MM.1S (cell line): ENCODE data around the gene HINFP.

Experiments
- DNase-seq: peaks from one replicate; pipeline ENCODE4 v3.0.0-alpha.2; 2015
- H2AFZ ChIP-seq: fragments of 300-600 bp; sonication (generic); 2 replicates; pipeline ENCODE4 v1.6.0; 2016; ENCODE audit warnings: antibody characterized with exemption, low read length
- H3F3A ChIP-seq: fragments of 300-600 bp; sonication (generic); 2 replicates; pipeline ENCODE4 v1.6.1; 2016; ENCODE audit warnings: mild to moderate bottlenecking, antibody characterized with exemption, low read length, moderate library complexity, mixed read lengths; ENCODE audit not compliant: insufficient read depth
- H3K27ac ChIP-seq: fragments of 300-600 bp; sonication (generic); 2 replicates; pipeline ENCODE4 v1.5.1; 2016; ENCODE audit warnings: mild to moderate bottlenecking, low read length
- H3K27me3 ChIP-seq: fragments of 300-600 bp; sonication (generic); replicated peaks from 2 replicates; pipeline ENCODE4 v1.6.0; 2016; ENCODE audit warnings: low read length; ENCODE audit not compliant: insufficient read depth
- H3K36me3 ChIP-seq: fragments of 300-600 bp; sonication (generic); replicated peaks from 2 replicates; pipeline ENCODE4 v1.6.1; 2016; ENCODE audit warnings: mild to moderate bottlenecking, low read length, mixed read lengths; ENCODE audit not compliant: insufficient read depth
- H3K4me1 ChIP-seq: fragments of 300-600 bp; sonication (generic); 2 replicates; pipeline ENCODE4 v1.6.1; 2016; ENCODE audit warnings: low read length, mixed read lengths
- H3K4me2 ChIP-seq: fragments of 300-600 bp; sonication (generic); 2 replicates; pipeline ENCODE4 v1.6.0; 2016; ENCODE audit warnings: low read depth, low read length
- H3K4me3 ChIP-seq: fragments of 300-600 bp; sonication (generic); 2 replicates; pipeline ENCODE4 v1.5.1; 2016; ENCODE audit warnings: low read length, mixed read lengths
- H3K79me2 ChIP-seq: fragments of 300-600 bp; sonication (generic); 2 replicates; pipeline ENCODE4 v1.6.1; 2016; ENCODE audit warnings: mixed run types, low read length, mixed read lengths
- H3K9ac ChIP-seq: fragments of 300-600 bp; sonication (generic); 2 replicates; pipeline ENCODE4 v1.6.1; 2016; ENCODE audit warnings: low read length, mixed read lengths
- H3K9me2 ChIP-seq: fragments of 300-600 bp; sonication (generic); replicated peaks from 2 replicates; pipeline ENCODE4 v1.6.1; 2016; ENCODE audit warnings: mild to moderate bottlenecking, low read length, mixed read lengths; ENCODE audit not compliant: insufficient read depth
- H3K9me3 ChIP-seq: fragments of 300-600 bp; sonication (generic); replicated peaks from 2 replicates; pipeline ENCODE4 v1.6.1; 2016; ENCODE audit warnings: mild to moderate bottlenecking, low read length, mixed read lengths; ENCODE audit not compliant: insufficient read depth
- H4K20me1 ChIP-seq: fragments of 300-600 bp; sonication (generic); 2 replicates; pipeline ENCODE4 v1.6.1; 2016; ENCODE audit warnings: mild to moderate bottlenecking, low read length, moderate library complexity, mixed read lengths; ENCODE audit not compliant: insufficient read depth
- EZH2 ChIP-seq: fragments of 300-600 bp; sonication (generic); optimal IDR thresholded peaks from 2 replicates; pipeline ENCODE3; 2017; ENCODE audit warnings: low read depth, mild to moderate bottlenecking, antibody characterized with exemption, low read length, mixed read lengths
- EZH2phosphoT487 ChIP-seq: fragments of 300-600 bp; sonication (generic); IDR thresholded peaks from 2 replicates; pipeline ENCODE4 v1.6.1; 2018; ENCODE audit warnings: antibody characterized with exemption, low read length
- TF ChIP-seq, protein P1 (sequence below): fragments of 300-600 bp; sonication (generic); IDR thresholded peaks from 2 replicates; pipeline ENCODE4 v1.5.1; 2016; ENCODE audit warnings: antibody characterized with exemption, low read length, mixed read lengths

HINFP gene

DNA sequence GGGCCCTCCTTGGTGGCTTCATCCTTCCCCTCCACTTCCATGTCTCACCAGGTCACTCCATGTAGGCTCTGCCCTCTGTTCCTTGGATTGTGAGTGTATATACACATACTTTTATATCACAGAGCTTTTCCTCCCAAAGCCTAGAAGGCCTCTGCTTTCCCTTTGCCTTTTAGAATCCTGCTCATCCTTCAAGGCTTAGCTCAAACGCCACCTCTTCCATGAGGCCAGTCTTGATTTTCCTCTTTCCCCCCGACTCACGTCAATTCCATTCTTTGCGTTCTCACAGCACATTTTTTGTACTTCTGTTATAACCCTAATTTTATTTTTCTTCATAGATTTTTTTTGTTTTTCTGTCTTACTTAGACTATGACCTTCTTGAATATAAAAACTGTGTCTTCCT lies 31.2 kb downstream of the HINFP start:
- H3K27me3 ChIP-seq, result peaks cover 62% of the 10 kb centered on the region
- no peak overlapping the region for H2AFZ ChIP-seq
- peaks cover 7% of the 10 kb centered on the region for H3K4me1 ChIP-seq

DNA sequence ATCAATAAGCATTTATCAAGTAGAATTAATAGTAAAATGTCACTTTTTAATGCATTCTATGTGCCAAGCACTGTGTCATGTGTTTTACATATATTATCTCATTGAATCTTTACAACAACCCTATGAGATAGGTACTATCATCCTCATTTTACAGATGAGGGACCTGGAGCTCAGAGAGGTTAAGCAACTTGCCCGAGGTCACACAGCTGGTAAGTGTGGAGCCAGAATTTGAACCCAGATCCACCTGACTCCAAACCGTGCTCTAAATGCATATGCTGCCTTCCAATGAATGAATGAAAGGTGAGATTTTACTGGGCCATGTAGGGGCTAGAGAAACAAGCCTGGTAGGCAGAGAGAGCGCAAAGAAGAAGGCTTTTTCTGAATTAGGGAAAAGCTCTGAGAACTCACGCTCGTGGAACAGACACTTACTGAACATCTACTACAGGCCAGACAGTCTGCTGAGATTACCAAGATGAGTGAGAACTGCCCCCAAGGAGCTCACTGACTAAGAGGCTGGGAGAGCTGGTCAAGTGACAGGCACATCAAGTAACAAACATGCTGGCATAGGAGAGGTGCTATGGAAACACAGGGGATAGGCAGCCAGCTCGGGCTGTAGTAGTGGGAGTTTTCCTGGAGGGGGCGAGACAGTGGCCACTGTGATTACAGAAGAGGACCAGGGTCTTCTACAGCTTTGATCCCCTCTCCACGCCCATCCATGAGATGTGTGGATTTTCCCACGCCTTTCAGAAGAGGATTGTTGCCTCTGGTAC lies 31.9 kb downstream of the HINFP start:
- Histone ChIP-seq H3K4me3 (no peak overlapping the region), H3K4me1 (peaks cover 6% of the 10 kb centered on the region), H3K9ac (no peak overlapping the region), H2AFZ (no peak overlapping the region), H3K27me3 (peaks cover 63% of the 10 kb centered on the region), H3K79me2 (no peaks in the 10 kb centered on the region), H3K9me2 (no peaks in the 10 kb centered on the region), H3K27ac (no peak overlapping the region), H4K20me1 (no peaks in the 10 kb centered on the region), H3K9me3 (no peaks in the 10 kb centered on the region), H3K36me3 (no peaks in the 10 kb centered on the region), H3K4me2 (no peak overlapping the region), H3F3A (no peaks in the 10 kb centered on the region)
- TF ChIP-seq, protein P1, sequence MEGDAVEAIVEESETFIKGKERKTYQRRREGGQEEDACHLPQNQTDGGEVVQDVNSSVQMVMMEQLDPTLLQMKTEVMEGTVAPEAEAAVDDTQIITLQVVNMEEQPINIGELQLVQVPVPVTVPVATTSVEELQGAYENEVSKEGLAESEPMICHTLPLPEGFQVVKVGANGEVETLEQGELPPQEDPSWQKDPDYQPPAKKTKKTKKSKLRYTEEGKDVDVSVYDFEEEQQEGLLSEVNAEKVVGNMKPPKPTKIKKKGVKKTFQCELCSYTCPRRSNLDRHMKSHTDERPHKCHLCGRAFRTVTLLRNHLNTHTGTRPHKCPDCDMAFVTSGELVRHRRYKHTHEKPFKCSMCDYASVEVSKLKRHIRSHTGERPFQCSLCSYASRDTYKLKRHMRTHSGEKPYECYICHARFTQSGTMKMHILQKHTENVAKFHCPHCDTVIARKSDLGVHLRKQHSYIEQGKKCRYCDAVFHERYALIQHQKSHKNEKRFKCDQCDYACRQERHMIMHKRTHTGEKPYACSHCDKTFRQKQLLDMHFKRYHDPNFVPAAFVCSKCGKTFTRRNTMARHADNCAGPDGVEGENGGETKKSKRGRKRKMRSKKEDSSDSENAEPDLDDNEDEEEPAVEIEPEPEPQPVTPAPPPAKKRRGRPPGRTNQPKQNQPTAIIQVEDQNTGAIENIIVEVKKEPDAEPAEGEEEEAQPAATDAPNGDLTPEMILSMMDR, result no peak
- TF ChIP-seq EZH2 (no peak), EZH2phosphoT487 (no peak)
- DNase-seq, result no peak

More for the DNA sequence above, 31.2 kb downstream of the HINFP start:
- TF ChIP-seq, protein P1, result no peak
- no peak for TF ChIP-seq EZH2phosphoT487
- TF ChIP-seq EZH2, result no peak
- Histone ChIP-seq H3K27ac (no peak overlapping the region), H4K20me1 (no peaks in the 10 kb centered on the region), H3K4me2 (no peak overlapping the region), H3K36me3 (no peaks in the 10 kb centered on the region), H3K9me3 (no peaks in the 10 kb centered on the region), H3K9me2 (no peaks in the 10 kb centered on the region), H3K79me2 (no peaks in the 10 kb centered on the region), H3K9ac (no peak overlapping the region), H3K4me3 (no peak overlapping the region), H3F3A (no peaks in the 10 kb centered on the region)
- DNase-seq, result no peak

DNA sequence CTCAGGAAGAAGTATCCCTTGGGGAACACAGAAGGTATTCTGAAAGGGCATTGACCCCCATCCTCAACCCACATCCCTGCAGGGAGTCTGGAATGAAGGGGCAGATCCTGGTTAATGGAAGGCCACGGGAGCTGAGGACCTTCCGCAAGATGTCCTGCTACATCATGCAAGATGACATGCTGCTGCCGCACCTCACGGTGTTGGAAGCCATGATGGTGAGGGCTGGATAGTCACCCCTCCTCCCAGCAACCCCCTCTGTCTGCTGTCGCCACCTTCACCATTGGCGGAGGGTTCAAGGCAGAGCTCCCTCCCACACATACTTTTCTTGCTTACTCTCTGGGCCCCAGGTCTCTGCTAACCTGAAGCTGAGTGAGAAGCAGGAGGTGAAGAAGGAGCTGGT lies 32.8 kb downstream of the HINFP start:
- Histone ChIP-seq H3K9me3 (no peaks in the 10 kb centered on the region), H3K9ac (no peak overlapping the region), H2AFZ (no peak overlapping the region), H3K9me2 (no peaks in the 10 kb centered on the region), H3K4me1 (no peaks in the 10 kb centered on the region), H4K20me1 (no peaks in the 10 kb centered on the region), H3K79me2 (no peaks in the 10 kb centered on the region), H3K4me2 (no peak overlapping the region), H3K36me3 (no peaks in the 10 kb centered on the region), H3F3A (no peaks in the 10 kb centered on the region), H3K27ac (no peak overlapping the region), H3K27me3 (peaks cover 60% of the 10 kb centered on the region), H3K4me3 (no peak overlapping the region)
- no peak for DNase-seq
- TF ChIP-seq, protein P1, result no peak
- TF ChIP-seq EZH2phosphoT487 (no peak), EZH2 (no peak)
